Measurements from ENCODE around the gene SIT1.

Gene SIT1

DNA sequence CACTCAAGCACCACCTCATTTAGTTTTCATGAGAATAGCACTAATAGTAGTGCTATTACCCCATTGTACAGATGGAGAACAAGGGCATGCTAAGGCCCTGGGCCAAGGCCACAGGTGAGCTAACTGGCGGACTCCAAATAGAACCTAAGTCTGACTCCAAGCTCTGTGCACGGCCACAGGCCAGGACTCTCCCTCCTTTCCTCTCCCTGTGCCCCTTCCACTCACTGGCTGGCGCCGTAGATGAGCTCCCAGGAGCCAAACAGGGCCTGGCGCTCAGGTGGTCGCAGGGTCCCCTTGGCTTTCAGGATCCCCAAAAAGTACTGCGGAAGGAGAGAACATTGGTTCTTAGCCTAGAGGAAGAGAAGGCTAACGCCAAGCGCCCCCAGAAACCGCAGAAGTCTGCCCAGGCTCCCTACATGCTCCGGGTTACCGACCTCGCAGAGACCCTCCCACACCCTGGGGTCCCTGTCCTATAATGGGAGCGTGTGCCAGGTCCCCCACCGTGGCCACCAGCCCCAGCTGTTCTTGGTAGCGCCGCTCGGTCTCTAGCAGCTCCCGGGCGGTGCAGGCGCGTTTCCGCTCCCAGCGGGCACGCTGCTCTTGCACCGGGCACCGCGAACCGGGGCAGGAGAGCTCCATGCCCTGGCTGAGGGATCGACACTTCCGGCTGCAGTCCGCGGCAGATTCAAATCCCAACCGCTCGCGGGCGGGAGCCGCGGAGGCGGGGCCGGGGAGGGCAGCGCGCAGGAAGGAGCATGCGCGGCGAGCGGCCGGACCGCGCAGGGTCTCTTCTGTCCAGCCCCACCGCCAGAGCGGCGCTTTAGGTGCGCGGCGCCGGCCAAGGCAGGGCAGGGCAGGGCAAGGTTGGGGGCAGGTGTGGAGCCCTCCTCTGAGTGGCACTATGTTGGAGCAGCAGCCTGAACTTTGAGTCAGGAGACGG, 14.1 kb upstream of the SIT1 start, which contains the start of gene ARHGEF39:
Gene ARHGEF39 (minus strand): TSS at position 665 of the 940 bp plus-strand sequence. CDS start 26 bp downstream, at position 639.
- no peaks in the 10 kb centered on the region for H3K4me1 ChIP-seq (ENCODE audit: control insufficient read depth, insufficient read depth, low read length)
- CTCF ChIA-PET = interaction anchor here (0.5 to 14.5 kb wide), 15 partner anchors 9 to 1209 kb away, joined by 3 to 157 read pairs (median 5); partner anchors contain the start of genes CREB3 and TPM2
- POLR2A ChIA-PET = interaction anchor here (0.6 to 2.9 kb wide), 14 partner anchors 13 to 149 kb away, joined by 3 to 25 read pairs (median 5); partner anchors contain the start of genes CREB3, TLN1 and TPM2
- H3K36me3 ChIP-seq (ENCODE audit: control insufficient read depth in 2 of 2, insufficient read depth in 1 of 2, low read length in 2 of 2) = peaks cover 5 to 40% of the 10 kb centered on the region in 2 experiments
- H3K27ac ChIP-seq (ENCODE audit: extremely low read depth, low read depth, low read length) = peak within 1 kb of the TSS; percentile 64; the same call in 1 of the 2 replicates
- H3K4me3 ChIP-seq (ENCODE audit: low read depth, low read length) = peak within 1 kb of the TSS; percentile 75
- no peaks in the 10 kb centered on the region for H3K9me3 ChIP-seq (ENCODE audit: control insufficient read depth, insufficient read depth, low read depth, low read length)
- TF ChIP-seq BCL11A (tag by site-specific recombination; IDR thresholded peaks at IDR 0.05; ENCODE audit: low read depth) (no peak), ZNF423 (tag by site-specific recombination; IDR thresholded peaks at IDR 0.05) (no peak), ZNF302 (tag by site-specific recombination; IDR thresholded peaks at IDR 0.05; ENCODE audit: low read depth) (no peak), ZNF610 (tag by site-specific recombination; IDR thresholded peaks at IDR 0.05; ENCODE audit: borderline replicate concordance) (0 out of 2 replicates have a peak, but pooled peaks have one; percentile 69), ZNF426 (tag by site-specific recombination; IDR thresholded peaks at IDR 0.05) (no peak), ZNF174 (tag by site-specific recombination; IDR thresholded peaks at IDR 0.05) (no peak), ZNF433 (tag by site-specific recombination; IDR thresholded peaks at IDR 0.05; ENCODE audit: low read depth) (no peak), ZEB2 (tag by site-specific recombination; IDR thresholded peaks at IDR 0.05) (peak; percentile 44; the same call in 1 of the 2 replicates), TRIM28 (IDR thresholded peaks at IDR 0.05; ENCODE audit: borderline replicate concordance, low read length) (no peak), ZNF777 (tag by site-specific recombination; IDR thresholded peaks at IDR 0.05; ENCODE audit: borderline replicate concordance) (no peak), ZNF544 (tag by site-specific recombination; IDR thresholded peaks at IDR 0.05) (no peak), ZNF138 (tag by site-specific recombination; IDR thresholded peaks at IDR 0.05; ENCODE audit: borderline replicate concordance) (no peak), ZNF202 (tag by site-specific recombination; IDR thresholded peaks at IDR 0.05; ENCODE audit: borderline replicate concordance) (no peak), ZNF626 (tag by site-specific recombination; IDR thresholded peaks at IDR 0.05) (no peak), ZNF623 (tag by site-specific recombination; IDR thresholded peaks at IDR 0.05) (peak; percentile 56), ZNF146 (tag by site-specific recombination; IDR thresholded peaks at IDR 0.05) (no peak), SCRT2 (tag by site-specific recombination; IDR thresholded peaks at IDR 0.05) (no peak), ZNF747 (tag by site-specific recombination; IDR thresholded peaks at IDR 0.05) (no peak), MYNN (tag by site-specific recombination; IDR thresholded peaks at IDR 0.05; ENCODE audit: borderline replicate concordance) (no peak)
- TF ChIP-seq, protein P1, sequence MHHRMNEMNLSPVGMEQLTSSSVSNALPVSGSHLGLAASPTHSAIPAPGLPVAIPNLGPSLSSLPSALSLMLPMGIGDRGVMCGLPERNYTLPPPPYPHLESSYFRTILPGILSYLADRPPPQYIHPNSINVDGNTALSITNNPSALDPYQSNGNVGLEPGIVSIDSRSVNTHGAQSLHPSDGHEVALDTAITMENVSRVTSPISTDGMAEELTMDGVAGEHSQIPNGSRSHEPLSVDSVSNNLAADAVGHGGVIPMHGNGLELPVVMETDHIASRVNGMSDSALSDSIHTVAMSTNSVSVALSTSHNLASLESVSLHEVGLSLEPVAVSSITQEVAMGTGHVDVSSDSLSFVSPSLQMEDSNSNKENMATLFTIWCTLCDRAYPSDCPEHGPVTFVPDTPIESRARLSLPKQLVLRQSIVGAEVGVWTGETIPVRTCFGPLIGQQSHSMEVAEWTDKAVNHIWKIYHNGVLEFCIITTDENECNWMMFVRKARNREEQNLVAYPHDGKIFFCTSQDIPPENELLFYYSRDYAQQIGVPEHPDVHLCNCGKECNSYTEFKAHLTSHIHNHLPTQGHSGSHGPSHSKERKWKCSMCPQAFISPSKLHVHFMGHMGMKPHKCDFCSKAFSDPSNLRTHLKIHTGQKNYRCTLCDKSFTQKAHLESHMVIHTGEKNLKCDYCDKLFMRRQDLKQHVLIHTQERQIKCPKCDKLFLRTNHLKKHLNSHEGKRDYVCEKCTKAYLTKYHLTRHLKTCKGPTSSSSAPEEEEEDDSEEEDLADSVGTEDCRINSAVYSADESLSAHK (tag by site-specific recombination; IDR thresholded peaks at IDR 0.05) = no peak
- TF ChIP-seq, protein P2, sequence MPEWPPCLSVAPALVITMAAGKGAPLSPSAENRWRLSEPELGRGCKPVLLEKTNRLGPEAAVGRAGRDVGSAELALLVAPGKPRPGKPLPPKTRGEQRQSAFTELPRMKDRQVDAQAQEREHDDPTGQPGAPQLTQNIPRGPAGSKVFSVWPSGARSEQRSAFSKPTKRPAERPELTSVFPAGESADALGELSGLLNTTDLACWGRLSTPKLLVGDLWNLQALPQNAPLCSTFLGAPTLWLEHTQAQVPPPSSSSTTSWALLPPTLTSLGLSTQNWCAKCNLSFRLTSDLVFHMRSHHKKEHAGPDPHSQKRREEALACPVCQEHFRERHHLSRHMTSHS (tag by site-specific recombination; IDR thresholded peaks at IDR 0.05) = no peak
- TF ChIP-seq, protein P3, sequence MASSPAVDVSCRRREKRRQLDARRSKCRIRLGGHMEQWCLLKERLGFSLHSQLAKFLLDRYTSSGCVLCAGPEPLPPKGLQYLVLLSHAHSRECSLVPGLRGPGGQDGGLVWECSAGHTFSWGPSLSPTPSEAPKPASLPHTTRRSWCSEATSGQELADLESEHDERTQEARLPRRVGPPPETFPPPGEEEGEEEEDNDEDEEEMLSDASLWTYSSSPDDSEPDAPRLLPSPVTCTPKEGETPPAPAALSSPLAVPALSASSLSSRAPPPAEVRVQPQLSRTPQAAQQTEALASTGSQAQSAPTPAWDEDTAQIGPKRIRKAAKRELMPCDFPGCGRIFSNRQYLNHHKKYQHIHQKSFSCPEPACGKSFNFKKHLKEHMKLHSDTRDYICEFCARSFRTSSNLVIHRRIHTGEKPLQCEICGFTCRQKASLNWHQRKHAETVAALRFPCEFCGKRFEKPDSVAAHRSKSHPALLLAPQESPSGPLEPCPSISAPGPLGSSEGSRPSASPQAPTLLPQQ (tag by site-specific recombination; IDR thresholded peaks at IDR 0.05) = no peak
- TF ChIP-seq, protein P4, sequence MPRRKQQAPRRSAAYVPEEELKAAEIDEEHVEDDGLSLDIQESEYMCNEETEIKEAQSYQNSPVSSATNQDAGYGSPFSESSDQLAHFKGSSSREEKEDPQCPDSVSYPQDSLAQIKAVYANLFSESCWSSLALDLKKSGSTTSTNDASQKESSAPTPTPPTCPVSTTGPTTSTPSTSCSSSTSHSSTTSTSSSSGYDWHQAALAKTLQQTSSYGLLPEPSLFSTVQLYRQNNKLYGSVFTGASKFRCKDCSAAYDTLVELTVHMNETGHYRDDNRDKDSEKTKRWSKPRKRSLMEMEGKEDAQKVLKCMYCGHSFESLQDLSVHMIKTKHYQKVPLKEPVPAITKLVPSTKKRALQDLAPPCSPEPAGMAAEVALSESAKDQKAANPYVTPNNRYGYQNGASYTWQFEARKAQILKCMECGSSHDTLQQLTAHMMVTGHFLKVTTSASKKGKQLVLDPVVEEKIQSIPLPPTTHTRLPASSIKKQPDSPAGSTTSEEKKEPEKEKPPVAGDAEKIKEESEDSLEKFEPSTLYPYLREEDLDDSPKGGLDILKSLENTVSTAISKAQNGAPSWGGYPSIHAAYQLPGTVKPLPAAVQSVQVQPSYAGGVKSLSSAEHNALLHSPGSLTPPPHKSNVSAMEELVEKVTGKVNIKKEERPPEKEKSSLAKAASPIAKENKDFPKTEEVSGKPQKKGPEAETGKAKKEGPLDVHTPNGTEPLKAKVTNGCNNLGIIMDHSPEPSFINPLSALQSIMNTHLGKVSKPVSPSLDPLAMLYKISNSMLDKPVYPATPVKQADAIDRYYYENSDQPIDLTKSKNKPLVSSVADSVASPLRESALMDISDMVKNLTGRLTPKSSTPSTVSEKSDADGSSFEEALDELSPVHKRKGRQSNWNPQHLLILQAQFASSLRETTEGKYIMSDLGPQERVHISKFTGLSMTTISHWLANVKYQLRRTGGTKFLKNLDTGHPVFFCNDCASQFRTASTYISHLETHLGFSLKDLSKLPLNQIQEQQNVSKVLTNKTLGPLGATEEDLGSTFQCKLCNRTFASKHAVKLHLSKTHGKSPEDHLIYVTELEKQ (tag by site-specific recombination; IDR thresholded peaks at IDR 0.05; ENCODE audit: borderline replicate concordance) = no peak
- TF ChIP-seq, protein P5, sequence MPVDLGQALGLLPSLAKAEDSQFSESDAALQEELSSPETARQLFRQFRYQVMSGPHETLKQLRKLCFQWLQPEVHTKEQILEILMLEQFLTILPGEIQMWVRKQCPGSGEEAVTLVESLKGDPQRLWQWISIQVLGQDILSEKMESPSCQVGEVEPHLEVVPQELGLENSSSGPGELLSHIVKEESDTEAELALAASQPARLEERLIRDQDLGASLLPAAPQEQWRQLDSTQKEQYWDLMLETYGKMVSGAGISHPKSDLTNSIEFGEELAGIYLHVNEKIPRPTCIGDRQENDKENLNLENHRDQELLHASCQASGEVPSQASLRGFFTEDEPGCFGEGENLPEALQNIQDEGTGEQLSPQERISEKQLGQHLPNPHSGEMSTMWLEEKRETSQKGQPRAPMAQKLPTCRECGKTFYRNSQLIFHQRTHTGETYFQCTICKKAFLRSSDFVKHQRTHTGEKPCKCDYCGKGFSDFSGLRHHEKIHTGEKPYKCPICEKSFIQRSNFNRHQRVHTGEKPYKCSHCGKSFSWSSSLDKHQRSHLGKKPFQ (tag by site-specific recombination; IDR thresholded peaks at IDR 0.05) = no peak
